PFSK-1 (cell line): ENCODE results near the gene DYRK3.

ENCODE experiments used
- FOXP2 ChIP-seq: optimal IDR thresholded peaks from 2 replicates; pipeline ENCODE3; 2011; ENCODE audit warnings: borderline replicate concordance, control low read depth, inconsistent platforms; ENCODE audit not compliant: insufficient read depth; ENCODE audit errors: extremely low read length, extremely low read depth
- POLR2AphosphoS5 ChIP-seq: IDR thresholded peaks from 2 replicates; pipeline ENCODE4 v1.6.1; 2012; ENCODE audit warnings: low read depth, mild to moderate bottlenecking, control low read depth, low read length, moderate library complexity
- SIN3A ChIP-seq: IDR thresholded peaks from 2 replicates; pipeline ENCODE4 v1.6.1; 2012; ENCODE audit warnings: mild to moderate bottlenecking, low read length, moderate library complexity, borderline replicate concordance; ENCODE audit not compliant: insufficient read depth
- TAF1 ChIP-seq: IDR thresholded peaks from 2 replicates; pipeline ENCODE4 v1.6.1; 2012; ENCODE audit warnings: low read length, control low read depth, borderline replicate concordance; ENCODE audit not compliant: insufficient read depth

- TF ChIP-seq FOXP2: no peak
- no peak for TF ChIP-seq POLR2AphosphoS5
- TF ChIP-seq TAF1: no peak
- TF ChIP-seq SIN3A: no peak
Observed at GRCh38 chr1:206588492-206588891, 46.8 kb upstream of the DYRK3 start.
